Measurements from ENCODE around the gene MAPT.

DNA sequence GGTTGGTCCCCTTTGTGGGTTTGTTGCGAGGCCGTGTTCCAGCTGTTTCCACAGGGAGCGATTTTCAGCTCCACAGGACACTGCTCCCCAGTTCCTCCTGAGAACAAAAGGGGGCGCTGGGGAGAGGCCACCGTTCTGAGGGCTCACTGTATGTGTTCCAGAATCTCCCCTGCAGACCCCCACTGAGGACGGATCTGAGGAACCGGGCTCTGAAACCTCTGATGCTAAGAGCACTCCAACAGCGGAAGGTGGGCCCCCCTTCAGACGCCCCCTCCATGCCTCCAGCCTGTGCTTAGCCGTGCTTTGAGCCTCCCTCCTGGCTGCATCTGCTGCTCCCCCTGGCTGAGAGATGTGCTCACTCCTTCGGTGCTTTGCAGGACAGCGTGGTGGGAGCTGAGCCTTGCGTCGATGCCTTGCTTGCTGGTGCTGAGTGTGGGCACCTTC lies 77.4 kb downstream of the MAPT start:
- TF ChIP-seq POLR2AphosphoS5 (IDR thresholded peaks at IDR 0.05) (no peak), CTCF (IDR thresholded peaks at IDR 0.05) (no peak)

All from prostate gland (tissue), 2 donors.